H1 (cell line): ENCODE data around the gene HMGCS2. TPM values are rescaled to one million over a fixed set of nuclear protein-coding genes. Genes with fewer than 3 reads are reported as not detected.
A peak's percentile ranks its signal among the peaks of the same experiment; 100 is the strongest.

Experiments used
- ASH2L ChIP-seq: fragments of 200-600, 300-600 bp; sonication (generic); IDR thresholded peaks from one replicate; pipeline ENCODE4 v1.7.1; 2017; ENCODE audit warnings: low read length
- BACH1 ChIP-seq: IDR thresholded peaks from 2 replicates; pipeline ENCODE4 v1.6.1; 2012; ENCODE audit warnings: low read length, improper control_type of control experiment
- BCL11A ChIP-seq, 2 experiments: IDR thresholded peaks; one replicate each; pipeline ENCODE4 v1.6.1; 2011; ENCODE audit warnings: low read depth in 2 of 2, low read length in 2 of 2, mild to moderate bottlenecking in 2 of 2
- CREB1 ChIP-seq: IDR thresholded peaks from 2 replicates; pipeline ENCODE4 v1.6.1; 2012; ENCODE audit warnings: inconsistent platforms
- EGR1 ChIP-seq: IDR thresholded peaks from 2 replicates; pipeline ENCODE4 v1.6.1; 2011; ENCODE audit warnings: low read depth, low read length, borderline replicate concordance
- EP300 ChIP-seq, 2 experiments: IDR thresholded peaks; 1 replicate in 1 of 2; 2 replicates in 1 of 2; pipeline ENCODE4 v1.6.1; 2011 to 2012; ENCODE audit warnings: low read depth in 2 of 2, low read length in 2 of 2, mild to moderate bottlenecking in 2 of 2, borderline replicate concordance in 1 of 2, inconsistent platforms in 1 of 2, moderate library complexity in 1 of 2
- FOSL1 ChIP-seq: IDR thresholded peaks from 2 replicates; pipeline ENCODE4 v1.6.1; 2011; ENCODE audit warnings: mild to moderate bottlenecking, low read depth, low read length, moderate library complexity; ENCODE audit not compliant: insufficient read depth
- GTF2F1 ChIP-seq: IDR thresholded peaks from 2 replicates; pipeline ENCODE4 v1.6.1; 2012; ENCODE audit warnings: low read depth, low read length, improper control_type of control experiment, borderline replicate concordance
- JUN ChIP-seq: IDR thresholded peaks from 2 replicates; pipeline ENCODE4 v1.6.1; 2011; ENCODE audit warnings: low read depth, mild to moderate bottlenecking, improper control_type of control experiment, low read length
- POLR2A ChIP-seq, 2 experiments: IDR thresholded peaks; 1 replicate in 1 of 2; 2 replicates in 1 of 2; pipeline ENCODE4 v1.6.1; 2011; ENCODE audit warnings: low read depth in 2 of 2, low read length in 2 of 2, mild to moderate bottlenecking in 2 of 2; ENCODE audit errors: control extremely low read depth in 1 of 2
- POLR2AphosphoS5 ChIP-seq: IDR thresholded peaks from 2 replicates; pipeline ENCODE4 v1.6.1; 2011; ENCODE audit warnings: low read depth, low read length
- RAD21 ChIP-seq, 2 experiments: IDR thresholded peaks in 1 of 2; conservative IDR thresholded peaks in 1 of 2; 2 replicates each; pipeline ENCODE4 v1.6.1; 2011; ENCODE audit warnings: low read depth in 2 of 2, low read length in 2 of 2, improper control_type of control experiment in 1 of 2, inconsistent platforms in 1 of 2, mild to moderate bottlenecking in 1 of 2, moderate library complexity in 1 of 2
- SIN3A ChIP-seq, 2 experiments: IDR thresholded peaks in 1 of 2; conservative IDR thresholded peaks in 1 of 2; 2 replicates each; pipeline ENCODE4 v1.6.1; 2011 to 2012; ENCODE audit warnings: low read length in 2 of 2, improper control_type of control experiment in 1 of 2, low read depth in 1 of 2, mild to moderate bottlenecking in 1 of 2
- SRF ChIP-seq: IDR thresholded peaks from 2 replicates; pipeline ENCODE4 v1.6.1; 2011; ENCODE audit warnings: mild to moderate bottlenecking, low read depth, low read length, moderate library complexity
- polyA plus RNA-seq, 7 experiments: library from polyadenylated mRNA; depleted of rRNA in 3 of 7; stranded (reverse) in 5 of 7; unstranded in 2 of 7; fragments of >200 nt in 5 of 7; fragments of 200-250 nt in 2 of 7; gene quantifications; 1 replicate in 5 of 7; 2 replicates in 1 of 7; 4 replicates in 1 of 7; pipeline versions ENCODE4 v1.2.1 to v1.2.3, GENCODE V29; 2011 to 2013; ENCODE audit warnings: missing spikeins in 2 of 7, mixed read lengths in 2 of 7
- total RNA-seq: library from RNA; stranded (reverse); fragmentation: NEBNext Ultra II Directional; extraction: Animal tissue kit (Norgen Biotek cat#: 25700); gene quantifications from 2 replicates; pipeline ENCODE4 v1.2.1, GENCODE V29; 2021
- TF ChIP-seq, protein P1 (sequence below): IDR thresholded peaks from 2 replicates; pipeline ENCODE4 v1.6.1; 2011; ENCODE audit warnings: low read depth, mild to moderate bottlenecking, low read length; ENCODE audit not compliant: insufficient read depth

Gene HMGCS2
- total and polyA plus RNA-seq, 2 of the 8 experiments (the other 6 are each of a cell fraction or from before 2014, with no cell fraction given) = not detected

DNA sequence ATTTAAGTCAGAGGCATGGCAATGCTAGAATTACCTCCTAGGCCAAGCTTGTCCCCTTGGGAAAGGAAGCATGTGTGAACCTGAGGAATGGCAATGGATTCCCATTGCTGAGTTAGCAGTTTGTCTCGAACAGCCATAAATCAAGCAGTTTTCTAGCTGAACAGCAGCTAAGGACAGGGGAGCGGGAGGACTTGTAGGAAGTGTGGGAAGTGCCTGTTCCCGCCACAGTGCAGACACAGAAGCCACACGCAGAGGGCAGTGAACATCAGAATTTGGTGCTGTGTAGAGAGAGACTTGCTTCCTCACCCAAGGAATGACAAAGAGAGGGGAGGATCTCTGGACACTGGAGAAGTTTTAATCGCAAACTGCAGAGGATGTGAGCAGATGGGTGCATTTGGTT is 53.2 kb downstream of the HMGCS2 start (continued):
- no peak for TF ChIP-seq GTF2F1
- TF ChIP-seq POLR2A (IDR thresholded peaks at IDR 0.05; ENCODE audit: control extremely low read depth in 1 of 2, low read depth in 2 of 2, low read length in 2 of 2) = peak in 1 of 2 experiments; percentile 29; a peak in 2 of 3 replicates
- no peak for TF ChIP-seq SRF
- no peak for TF ChIP-seq ASH2L
- TF ChIP-seq POLR2AphosphoS5 = no peak
- TF ChIP-seq RAD21 (IDR thresholded peaks at IDR 0.05 in 1 of 2, conservative IDR thresholded peaks at IDR 0.05 in 1 of 2; ENCODE audit: low read depth in 2 of 2, low read length in 2 of 2) = no peak
- TF ChIP-seq EGR1 = no peak
- TF ChIP-seq, protein P1, sequence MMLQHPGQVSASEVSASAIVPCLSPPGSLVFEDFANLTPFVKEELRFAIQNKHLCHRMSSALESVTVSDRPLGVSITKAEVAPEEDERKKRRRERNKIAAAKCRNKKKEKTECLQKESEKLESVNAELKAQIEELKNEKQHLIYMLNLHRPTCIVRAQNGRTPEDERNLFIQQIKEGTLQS = no peak
- no peak for TF ChIP-seq BACH1
- no peak for TF ChIP-seq BCL11A (IDR thresholded peaks at IDR 0.05; ENCODE audit: low read depth in 2 of 2, low read length in 2 of 2)
- TF ChIP-seq CREB1 = no peak
- TF ChIP-seq SIN3A (conservative IDR thresholded peaks at IDR 0.05 in 1 of 2, IDR thresholded peaks at IDR 0.05 in 1 of 2; ENCODE audit: low read depth in 1 of 2, low read length in 2 of 2) = no peak
- TF ChIP-seq JUN = no peak
- TF ChIP-seq FOSL1 = no peak
- no peak for TF ChIP-seq EP300 (IDR thresholded peaks at IDR 0.05; ENCODE audit: borderline replicate concordance in 1 of 2, low read depth in 2 of 2, low read length in 2 of 2)
